H1 (cell line): ENCODE data around the gene SNAPC2.

Experiments used
- ATF2 ChIP-seq: IDR thresholded peaks from 2 replicates; pipeline ENCODE4 v1.6.1; 2012; ENCODE audit warnings: low read length, inconsistent platforms
- CREB1 ChIP-seq: IDR thresholded peaks from 2 replicates; pipeline ENCODE4 v1.6.1; 2012; ENCODE audit warnings: inconsistent platforms
- CTCF ChIP-seq, 3 experiments: IDR thresholded peaks; 1 replicate in 2 of 3; 2 replicates in 1 of 3; pipeline versions ENCODE4 v1.5.1 to v1.6.1; 2011; ENCODE audit warnings: low read length in 3 of 3, mild to moderate bottlenecking in 3 of 3, inconsistent platforms in 2 of 3, low read depth in 1 of 3, moderate library complexity in 1 of 3; ENCODE audit not compliant: insufficient read depth in 1 of 3; ENCODE audit errors: control extremely low read depth in 1 of 3
- EZH2 ChIP-seq: fragments of 200-600 bp; sonication (generic); IDR thresholded peaks from 2 replicates; pipeline ENCODE4 v1.7.1; 2012; ENCODE audit warnings: low read depth, mild to moderate bottlenecking, moderate library complexity, low read length, inconsistent platforms; ENCODE audit not compliant: severe bottlenecking
- FOSL1 ChIP-seq: IDR thresholded peaks from 2 replicates; pipeline ENCODE4 v1.6.1; 2011; ENCODE audit warnings: mild to moderate bottlenecking, low read depth, low read length, moderate library complexity; ENCODE audit not compliant: insufficient read depth
- GABPA ChIP-seq: IDR thresholded peaks from 2 replicates; pipeline ENCODE4 v1.6.1; 2011; ENCODE audit warnings: mild to moderate bottlenecking, low read length, moderate library complexity, borderline replicate concordance; ENCODE audit not compliant: insufficient read depth
- JUN ChIP-seq: IDR thresholded peaks from 2 replicates; pipeline ENCODE4 v1.6.1; 2011; ENCODE audit warnings: low read depth, mild to moderate bottlenecking, improper control_type of control experiment, low read length
- JUND ChIP-seq: IDR thresholded peaks from 2 replicates; pipeline ENCODE4 v1.6.1; 2011; ENCODE audit warnings: mild to moderate bottlenecking, improper control_type of control experiment, low read length
- POLR2A ChIP-seq, 2 experiments: IDR thresholded peaks; 1 replicate in 1 of 2; 2 replicates in 1 of 2; pipeline ENCODE4 v1.6.1; 2011; ENCODE audit warnings: low read depth in 2 of 2, low read length in 2 of 2, mild to moderate bottlenecking in 2 of 2; ENCODE audit errors: control extremely low read depth in 1 of 2
- POLR2AphosphoS5 ChIP-seq: IDR thresholded peaks from 2 replicates; pipeline ENCODE4 v1.6.1; 2011; ENCODE audit warnings: low read depth, low read length
- SRF ChIP-seq: IDR thresholded peaks from 2 replicates; pipeline ENCODE4 v1.6.1; 2011; ENCODE audit warnings: mild to moderate bottlenecking, low read depth, low read length, moderate library complexity
- TAF1 ChIP-seq: IDR thresholded peaks from 2 replicates; pipeline ENCODE4 v1.6.1; 2011; ENCODE audit warnings: mild to moderate bottlenecking, low read depth, low read length

GRCh38 chr19:7912144-7912696, 7.9 kb upstream of the SNAPC2 start:
- TF ChIP-seq CTCF (IDR thresholded peaks at IDR 0.05; ENCODE audit: control extremely low read depth in 1 of 3, insufficient read depth in 1 of 3, low read depth in 1 of 3, low read length in 3 of 3) (no peak), TAF1 (no peak), JUN (no peak), CREB1 (no peak), POLR2A (IDR thresholded peaks at IDR 0.05; ENCODE audit: control extremely low read depth in 1 of 2, low read depth in 2 of 2, low read length in 2 of 2) (no peak), POLR2AphosphoS5 (no peak), EZH2 (no peak), JUND (no peak), ATF2 (no peak), SRF (no peak), FOSL1 (no peak), GABPA (no peak)
